GM10847 (cell line): ENCODE results near the gene CTNNBIP1.

Experiments
- POLR2A ChIP-seq: IDR thresholded peaks from 2 replicates; pipeline ENCODE4 v1.6.1; 2011; ENCODE audit not compliant: insufficient read length; ENCODE audit errors: extremely low read depth

The CTNNBIP1 gene

GRCh38 chr1:9822897-9823692 lies 87.0 kb downstream of the CTNNBIP1 start:
- TF ChIP-seq POLR2A = no peak

- no peak for TF ChIP-seq POLR2A
Measured at GRCh38 chr1:9822490-9822889, 87.6 kb downstream of the CTNNBIP1 start.

GRCh38 chr1:9821710-9822109 lies 88.4 kb downstream of the CTNNBIP1 start:
- no peak for TF ChIP-seq POLR2A

- TF ChIP-seq POLR2A = no peak
Measured at GRCh38 chr1:9820521-9820920, 89.5 kb downstream of the CTNNBIP1 start.

- TF ChIP-seq POLR2A = no peak
Measured at GRCh38 chr1:9817734-9818133, 92.3 kb downstream of the CTNNBIP1 start.

- TF ChIP-seq POLR2A = no peak
Measured at GRCh38 chr1:9816199-9816598, 93.9 kb downstream of the CTNNBIP1 start.

- no peak for TF ChIP-seq POLR2A
Measured at GRCh38 chr1:9815150-9815549, 94.9 kb downstream of the CTNNBIP1 start.

- no peak for TF ChIP-seq POLR2A
Measured at GRCh38 chr1:9814619-9815018, 95.5 kb downstream of the CTNNBIP1 start.

- no peak for TF ChIP-seq POLR2A
Measured at GRCh38 chr1:9811239-9811966, 98.7 kb downstream of the CTNNBIP1 start.

- TF ChIP-seq POLR2A = no peak
Measured at GRCh38 chr1:9809100-9809510, 101.0 kb downstream of the CTNNBIP1 start.

GRCh38 chr1:9808459-9808858 lies 101.6 kb downstream of the CTNNBIP1 start:
- no peak for TF ChIP-seq POLR2A

GRCh38 chr1:9807541-9807940 lies 102.5 kb downstream of the CTNNBIP1 start:
- TF ChIP-seq POLR2A = no peak

GRCh38 chr1:9805006-9805508 lies 105.0 kb downstream of the CTNNBIP1 start:
- TF ChIP-seq POLR2A = no peak

- no peak for TF ChIP-seq POLR2A
Measured at GRCh38 chr1:9801909-9802308, 108.2 kb downstream of the CTNNBIP1 start.
